Measurements from ENCODE around the gene GID8.

Gene GID8

DNA sequence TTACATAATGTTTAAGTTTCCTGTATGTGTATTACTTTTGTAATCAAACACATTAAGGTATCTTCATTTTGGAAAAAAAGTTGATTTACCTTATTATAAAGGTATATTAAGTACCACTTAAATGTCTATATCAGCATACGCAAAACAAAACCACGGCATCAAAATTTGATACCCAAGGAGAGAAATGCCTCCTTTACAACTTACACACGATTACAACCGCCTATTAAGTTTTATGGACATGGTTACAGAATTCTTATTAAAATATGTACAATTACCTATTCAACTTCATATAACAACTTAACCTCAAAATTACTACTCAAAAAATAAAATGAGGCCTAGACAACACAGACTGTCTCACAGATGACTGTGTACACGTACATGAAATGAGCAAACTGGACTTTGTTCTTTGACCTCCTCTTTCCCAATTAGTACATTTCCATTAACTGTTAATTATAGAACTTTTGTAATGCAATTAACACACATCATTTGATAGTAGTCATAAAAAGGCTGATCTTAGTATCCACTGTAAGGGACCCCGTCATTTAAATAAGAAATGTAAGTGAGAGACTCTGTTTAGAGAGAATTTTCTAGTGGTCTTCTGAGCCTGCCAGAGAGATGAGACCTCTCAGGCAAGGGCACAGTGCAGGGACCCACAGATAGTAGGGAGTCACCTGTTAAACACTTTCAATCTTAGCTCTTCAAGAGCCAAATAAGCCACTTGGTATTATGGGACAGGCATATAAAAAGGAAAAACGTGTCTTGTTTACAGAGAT lies 14.1 kb upstream of the GID8 start:
- ChIA-PET CTCF (interaction anchor here (0.6 to 1.4 kb wide), 5 partner anchors 14 to 25 kb away, joined by 3 to 8 read pairs (median 3); no protein-coding TSS in a partner anchor), POLR2A (ENCODE audit: low non-redundant PET) (interaction anchor here (1.0 kb wide), 1 partner anchor 14 kb away, joined by 5 read pairs; the partner anchor contains the start of gene GID8)
- TF ChIP-seq, protein P1, sequence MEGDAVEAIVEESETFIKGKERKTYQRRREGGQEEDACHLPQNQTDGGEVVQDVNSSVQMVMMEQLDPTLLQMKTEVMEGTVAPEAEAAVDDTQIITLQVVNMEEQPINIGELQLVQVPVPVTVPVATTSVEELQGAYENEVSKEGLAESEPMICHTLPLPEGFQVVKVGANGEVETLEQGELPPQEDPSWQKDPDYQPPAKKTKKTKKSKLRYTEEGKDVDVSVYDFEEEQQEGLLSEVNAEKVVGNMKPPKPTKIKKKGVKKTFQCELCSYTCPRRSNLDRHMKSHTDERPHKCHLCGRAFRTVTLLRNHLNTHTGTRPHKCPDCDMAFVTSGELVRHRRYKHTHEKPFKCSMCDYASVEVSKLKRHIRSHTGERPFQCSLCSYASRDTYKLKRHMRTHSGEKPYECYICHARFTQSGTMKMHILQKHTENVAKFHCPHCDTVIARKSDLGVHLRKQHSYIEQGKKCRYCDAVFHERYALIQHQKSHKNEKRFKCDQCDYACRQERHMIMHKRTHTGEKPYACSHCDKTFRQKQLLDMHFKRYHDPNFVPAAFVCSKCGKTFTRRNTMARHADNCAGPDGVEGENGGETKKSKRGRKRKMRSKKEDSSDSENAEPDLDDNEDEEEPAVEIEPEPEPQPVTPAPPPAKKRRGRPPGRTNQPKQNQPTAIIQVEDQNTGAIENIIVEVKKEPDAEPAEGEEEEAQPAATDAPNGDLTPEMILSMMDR (conservative IDR thresholded peaks at IDR 0.05; ENCODE audit: low read depth): no peak
- DNase-seq (ENCODE audit: low spot score): no peak
- peak overlapping the region; percentile 95 for H3K27ac ChIP-seq

DNA sequence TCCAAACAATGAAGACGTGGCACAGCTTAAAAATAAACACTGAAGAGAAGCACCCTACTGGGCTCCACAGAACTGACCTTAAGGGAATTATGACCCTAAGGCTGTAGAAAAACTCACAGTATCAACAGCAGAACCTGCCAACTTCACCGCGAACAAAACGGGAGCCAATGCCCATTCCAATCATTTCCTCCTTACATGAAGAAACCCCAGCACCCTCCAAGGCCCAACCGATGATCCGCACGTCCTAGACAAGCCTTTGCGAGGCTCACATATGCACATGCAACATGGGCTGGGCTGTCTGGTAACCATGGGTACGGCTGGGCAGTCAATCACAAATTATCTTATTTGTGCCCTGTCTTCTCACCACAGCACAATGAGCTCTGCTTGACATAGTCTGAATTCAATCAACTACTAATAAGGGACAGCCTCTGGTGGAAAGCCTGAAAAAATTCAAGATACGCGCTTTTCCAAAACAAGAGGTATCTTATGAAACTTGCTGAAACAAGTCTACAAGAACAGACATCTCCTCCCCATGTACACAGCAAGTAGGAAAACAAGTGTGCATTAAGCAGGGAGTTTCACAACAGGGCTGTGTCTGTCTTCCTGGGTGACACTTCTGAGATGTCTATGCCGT lies 13.4 kb upstream of the GID8 start:
- peak; percentile 76 for DNase-seq (ENCODE audit: low spot score)
- peak overlapping the region; percentile 95 for H3K27ac ChIP-seq
- POLR2A ChIA-PET (ENCODE audit: low non-redundant PET): interaction anchor here (1.0 kb wide), 2 partner anchors 8 to 13 kb away, joined by 4 to 5 read pairs; partner anchors contain the start of gene GID8
- CTCF ChIA-PET: interaction anchor here (0.6 to 1.4 kb wide), 3 partner anchors 13 to 21 kb away, joined by 3 read pairs; no protein-coding TSS in a partner anchor
- TF ChIP-seq, protein P1 (conservative IDR thresholded peaks at IDR 0.05; ENCODE audit: low read depth): no peak

DNA sequence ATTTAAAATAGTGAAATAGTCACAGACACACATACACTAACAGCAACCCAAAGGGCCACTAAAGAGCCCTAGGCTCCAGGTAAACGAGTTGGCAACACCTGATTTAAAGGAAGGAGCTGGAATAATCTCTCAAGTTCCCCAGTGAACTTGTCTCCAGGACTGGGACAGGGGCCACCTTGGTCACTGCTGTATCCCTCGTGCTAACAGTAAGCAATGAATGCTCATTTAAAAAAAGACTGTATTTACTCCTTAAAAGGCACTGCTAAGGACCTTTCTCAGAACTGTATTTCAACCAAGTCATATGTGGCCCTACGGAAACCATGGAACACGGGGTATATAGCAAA lies 12.9 kb upstream of the GID8 start:
- TF ChIP-seq, protein P1 (conservative IDR thresholded peaks at IDR 0.05; ENCODE audit: low read depth): no peak
- ChIA-PET POLR2A (ENCODE audit: low non-redundant PET) (interaction anchor here (1.0 kb wide), 1 partner anchor 8 kb away, joined by 4 read pairs; no protein-coding TSS in a partner anchor), CTCF (interaction anchor here (1.4 kb wide), 1 partner anchor 12 kb away, joined by 3 read pairs; no protein-coding TSS in a partner anchor)
- H3K27ac ChIP-seq: peak overlapping the region; percentile 95
- DNase-seq (ENCODE audit: low spot score): no peak

DNA sequence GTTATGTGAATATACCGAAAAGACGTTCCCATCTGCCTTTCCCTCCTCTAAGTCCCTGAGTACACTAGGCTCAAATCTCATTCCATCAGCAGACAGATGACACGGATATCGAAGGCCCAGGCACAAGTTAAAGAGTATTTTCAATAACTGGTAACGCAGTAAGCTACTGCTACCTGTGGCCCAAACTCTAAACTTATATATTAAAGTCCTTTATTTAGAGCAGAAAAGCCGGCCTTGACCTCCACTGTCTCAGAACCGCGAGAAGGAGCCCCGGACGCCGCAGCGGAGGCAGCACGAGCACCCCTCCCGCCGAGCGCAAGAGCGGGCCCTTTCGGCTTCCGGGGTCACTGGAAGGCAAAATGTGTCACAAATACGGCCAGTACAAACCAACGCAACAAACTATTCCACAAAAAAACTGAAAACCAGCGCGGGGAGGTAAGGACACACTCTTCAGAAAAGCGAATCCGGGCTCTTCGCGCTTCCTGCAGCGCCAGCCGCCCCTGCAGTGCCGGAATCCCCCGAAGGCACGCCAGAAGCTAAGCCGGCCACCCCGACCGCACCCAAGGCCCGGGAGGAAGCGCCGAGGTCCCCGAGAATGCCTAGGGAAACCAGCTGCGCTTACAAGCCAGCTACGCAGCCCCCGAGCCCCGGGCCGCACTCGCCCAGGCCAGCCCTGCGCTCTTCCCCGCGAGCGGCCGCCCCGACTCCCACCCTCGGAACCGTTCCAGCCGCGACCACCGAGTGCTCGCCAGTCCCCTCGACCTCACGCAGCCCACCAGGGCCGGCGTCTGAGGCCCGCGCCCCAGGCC lies 12.3 kb upstream of the GID8 start:
- H3K27ac ChIP-seq: peak overlapping the region; percentile 95
- TF ChIP-seq, protein P1 (conservative IDR thresholded peaks at IDR 0.05; ENCODE audit: low read depth): no peak
- CTCF ChIA-PET: interaction anchor here (0.6 to 0.7 kb wide), 2 partner anchors 12 to 26 kb away, joined by 3 to 5 read pairs; no protein-coding TSS in a partner anchor
- POLR2A ChIA-PET (ENCODE audit: low non-redundant PET): interaction anchor here (1.0 kb wide), 1 partner anchor 9 kb away, joined by 4 read pairs; no protein-coding TSS in a partner anchor
- DNase-seq (ENCODE audit: low spot score): no peak

DNA sequence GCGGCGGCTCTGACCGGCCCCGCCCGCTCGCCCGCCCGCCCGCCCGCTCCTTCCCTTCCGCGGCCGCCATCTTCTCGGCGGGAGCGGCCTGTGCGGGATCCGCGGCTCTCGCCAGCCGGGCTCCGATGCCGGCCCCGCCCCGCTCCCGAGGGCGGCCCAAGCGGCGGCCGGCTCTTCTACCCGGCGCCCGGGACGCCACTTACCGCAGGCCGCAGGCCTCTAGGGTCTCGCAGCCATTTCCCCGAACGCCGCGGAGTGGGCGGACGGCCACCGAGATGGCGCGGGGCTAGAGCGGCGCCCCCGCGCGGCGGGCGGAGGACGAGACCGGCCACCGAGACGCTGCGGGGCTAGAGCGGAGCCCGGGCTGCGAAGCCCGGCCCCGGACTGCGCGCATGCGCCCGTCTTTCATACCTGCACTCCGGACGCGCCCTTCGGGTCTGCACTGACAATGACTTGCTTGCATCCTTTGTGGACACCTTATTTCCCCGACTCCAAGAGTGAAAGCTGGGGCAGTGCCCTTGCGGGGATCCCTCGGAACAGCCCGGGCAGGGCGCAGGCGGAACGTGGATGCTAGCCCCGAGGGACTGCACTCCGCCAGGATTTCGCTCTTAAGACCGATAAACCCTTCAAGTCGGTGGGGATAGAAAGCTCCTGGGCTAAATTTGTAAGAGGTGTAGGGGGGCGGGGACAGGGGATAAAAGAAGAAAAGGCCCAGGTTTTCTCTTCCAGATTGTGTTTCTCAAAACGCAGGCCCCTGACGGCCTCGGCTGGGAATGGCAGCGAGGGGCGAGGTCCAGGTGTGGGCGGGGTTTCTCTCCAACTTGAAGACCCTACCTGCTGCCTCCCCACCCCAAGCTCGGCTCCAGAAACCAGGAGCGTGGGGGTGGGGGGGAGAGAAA lies 11.5 kb upstream of the GID8 start, which contains the start of gene DIDO1:
DIDO1 (minus strand) TSS at position 277 of the 899 bp plus-strand sequence.
- ChIA-PET CTCF (interaction anchor here (0.6 to 1.0 kb wide), 6 partner anchors 10 to 334 kb away, joined by 3 to 6 read pairs (median 3); no protein-coding TSS in a partner anchor), POLR2A (ENCODE audit: low non-redundant PET) (interaction anchor here (0.6 to 1.3 kb wide), 3 partner anchors 11 to 539 kb away, joined by 3 to 4 read pairs (median 4); partner anchors contain the start of gene GID8)
- peak within 1 kb of the TSS; percentile 95 for H3K27ac ChIP-seq
- TF ChIP-seq, protein P1 (conservative IDR thresholded peaks at IDR 0.05; ENCODE audit: low read depth): peak; percentile 80
- DNase-seq (ENCODE audit: low spot score): peak; percentile 99

Measured in RWPE1 (cell line).